ENCODE results near the gene STAT3. TPM values are rescaled to one million over a fixed set of nuclear protein-coding genes. Genes with fewer than 3 reads are reported as not detected.

The STAT3 gene
- total and polyA plus RNA-seq, 2 donors (not counting 3 experiments of a cell fraction or from before 2014, with no cell fraction given) = 59.1 to 124 TPM

DNA sequence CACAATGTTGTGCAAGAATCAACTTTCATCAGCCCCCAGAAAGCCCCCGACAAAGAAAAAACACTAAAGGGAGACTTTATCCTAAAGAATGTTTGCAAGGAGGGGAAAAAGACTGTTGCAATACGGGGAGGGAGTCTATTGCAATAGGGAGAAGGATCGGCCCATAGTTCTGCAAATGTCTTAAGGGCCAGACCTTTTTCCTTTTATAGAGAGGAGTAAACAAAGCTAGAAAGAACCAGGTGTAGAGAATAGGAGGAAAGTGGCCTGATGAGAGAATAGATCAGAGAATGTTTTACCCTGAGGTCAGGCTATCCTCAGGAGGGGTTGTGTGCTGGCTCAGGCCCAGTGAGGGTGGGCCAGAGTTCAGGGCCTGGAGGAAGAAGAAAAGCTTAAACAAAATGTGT is 43.5 kb upstream of the STAT3 start:
- dilution Hi-C loops (cut with MboI; ENCODE audit: extremely low pct_ligation_motif_present, low sequenced_read_pairs) (no loop called here), intact Hi-C loops (cut with micrococcal nuclease) (no loop called here)
- FAIRE-seq = no peak
- no peaks in the 10 kb centered on the region for H3K27me3 ChIP-seq (ENCODE audit: control insufficient read depth in 2 of 2, insufficient read depth in 2 of 2, low read length in 2 of 2)
- TF ChIP-seq POLR2AphosphoS5 (IDR thresholded peaks at IDR 0.05; ENCODE audit: insufficient read depth, low read depth, low read length) = no peak
- no peak for TF ChIP-seq FOS (IDR thresholded peaks at IDR 0.05; ENCODE audit: borderline replicate concordance, insufficient read depth, low read length)
- TF ChIP-seq GATA2 (IDR thresholded peaks at IDR 0.05; ENCODE audit: insufficient read depth, insufficient read length, low read depth, low read length) = no peak
- TF ChIP-seq EZH2 (IDR thresholded peaks at IDR 0.05; ENCODE audit: borderline replicate concordance, low read depth, low read length, severe bottlenecking) = no peak
- H3K27ac ChIP-seq (ENCODE audit: insufficient read depth, low read depth, low read length) = no peak overlapping the region
- H3K9me1 ChIP-seq (replicated peaks; ENCODE audit: control insufficient read depth, extremely low read depth, insufficient read depth, low read length) = no peaks in the 10 kb centered on the region
- no peak overlapping the region for H3K4me3 ChIP-seq (replicated peaks in 1 of 3; ENCODE audit: insufficient read depth in 1 of 3, low read depth in 1 of 3, low read length in 3 of 3)
- no peaks in the 10 kb centered on the region for H3K79me2 ChIP-seq (ENCODE audit: control insufficient read depth, insufficient read depth, low read length)
- H2AFZ ChIP-seq (ENCODE audit: low read depth, low read length) = no peak overlapping the region
- H3K9me3 ChIP-seq (replicated peaks; ENCODE audit: control insufficient read depth, insufficient read depth, low read length) = no peaks in the 10 kb centered on the region
- H3K9ac ChIP-seq (replicated peaks; ENCODE audit: extremely low read depth, insufficient read depth, low read length) = no peak overlapping the region
- ChIA-PET POLR2A (no interaction called here), CTCF (interaction anchor here (1.2 to 3.6 kb wide), 5 partner anchors 10 to 95 kb away, joined by 3 to 19 read pairs (median 9); no protein-coding TSS in a partner anchor)
- H3K36me3 ChIP-seq (ENCODE audit: control insufficient read depth in 2 of 2, extremely low read depth in 1 of 2, insufficient read depth in 2 of 2, low read length in 2 of 2) = no peaks in the 10 kb centered on the region
- DNase-seq (ENCODE audit: low read depth, low spot score) = no peak
- BruUV-seq (replicated peaks) = no TSS peak
- no peak overlapping the region for H3K4me2 ChIP-seq (ENCODE audit: insufficient read depth, low read length)
- H4K20me1 ChIP-seq (replicated peaks; ENCODE audit: control insufficient read depth, extremely low read depth, insufficient read depth, low read length) = no peaks in the 10 kb centered on the region
- H3K4me1 ChIP-seq (ENCODE audit: control insufficient read depth, extremely low read depth, insufficient read depth, low read length) = peaks cover 6% of the 10 kb centered on the region

DNA sequence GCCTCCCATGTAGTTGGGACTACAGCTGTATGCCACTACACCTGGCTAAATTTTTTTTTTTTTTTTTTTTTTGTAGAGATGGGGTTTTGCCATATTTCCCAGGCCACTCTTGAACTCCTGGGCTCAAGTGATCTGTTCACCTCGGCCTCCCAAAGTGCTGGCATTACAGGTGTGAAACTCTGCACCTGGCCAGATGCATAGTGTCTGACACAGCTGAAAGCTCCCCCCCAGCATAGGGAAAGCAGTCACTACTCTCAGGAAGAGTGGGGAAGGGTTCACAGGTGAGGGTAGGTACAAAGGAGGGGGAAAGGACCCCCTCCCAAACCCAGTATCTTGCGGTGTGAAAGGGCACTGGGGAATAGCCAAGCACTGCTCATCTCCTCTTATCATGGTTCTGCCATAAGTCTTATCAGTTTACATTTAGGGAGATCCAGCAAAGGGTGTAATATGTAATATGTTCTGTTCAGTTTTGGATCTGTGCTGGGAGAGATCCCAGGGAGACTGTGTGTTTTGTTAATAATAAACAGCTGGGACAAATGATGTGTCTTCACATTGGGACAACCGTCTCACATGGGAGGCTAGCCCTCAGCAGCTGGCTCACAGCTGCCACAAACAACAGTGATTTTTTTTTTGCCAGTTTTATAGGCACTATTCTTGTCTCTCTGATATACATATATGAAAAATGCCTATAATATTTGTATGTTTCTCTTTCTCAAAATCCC is 41.6 kb upstream of the STAT3 start:
- Histone ChIP-seq H3K4me2 (ENCODE audit: insufficient read depth, low read length) (no peak overlapping the region), H2AFZ (ENCODE audit: low read depth, low read length) (no peak overlapping the region), H4K20me1 (replicated peaks; ENCODE audit: control insufficient read depth, extremely low read depth, insufficient read depth, low read length) (no peaks in the 10 kb centered on the region), H3K9me3 (replicated peaks; ENCODE audit: control insufficient read depth, insufficient read depth, low read length) (no peaks in the 10 kb centered on the region), H3K27ac (ENCODE audit: insufficient read depth, low read depth, low read length) (no peak overlapping the region), H3K79me2 (ENCODE audit: control insufficient read depth, insufficient read depth, low read length) (no peaks in the 10 kb centered on the region), H3K9ac (replicated peaks; ENCODE audit: extremely low read depth, insufficient read depth, low read length) (no peak overlapping the region), H3K4me3 (replicated peaks in 1 of 3; ENCODE audit: insufficient read depth in 1 of 3, low read depth in 1 of 3, low read length in 3 of 3) (no peak overlapping the region), H3K4me1 (ENCODE audit: control insufficient read depth, extremely low read depth, insufficient read depth, low read length) (no peaks in the 10 kb centered on the region), H3K36me3 (ENCODE audit: control insufficient read depth in 2 of 2, extremely low read depth in 1 of 2, insufficient read depth in 2 of 2, low read length in 2 of 2) (no peaks in the 10 kb centered on the region), H3K27me3 (ENCODE audit: control insufficient read depth in 2 of 2, insufficient read depth in 2 of 2, low read length in 2 of 2) (no peaks in the 10 kb centered on the region), H3K9me1 (replicated peaks; ENCODE audit: control insufficient read depth, extremely low read depth, insufficient read depth, low read length) (no peaks in the 10 kb centered on the region)
- DNase-seq (ENCODE audit: low read depth, low spot score) (no peak), FAIRE-seq (no peak)
- ChIA-PET CTCF (interaction anchor here (1.4 to 3.6 kb wide), 6 partner anchors 9 to 97 kb away, joined by 3 to 23 read pairs (median 8); no protein-coding TSS in a partner anchor), POLR2A (interaction anchor here (1.0 kb wide), 1 partner anchor 12 kb away, joined by 5 read pairs; no protein-coding TSS in a partner anchor)
- TF ChIP-seq FOS (IDR thresholded peaks at IDR 0.05; ENCODE audit: borderline replicate concordance, insufficient read depth, low read length) (no peak), GATA2 (IDR thresholded peaks at IDR 0.05; ENCODE audit: insufficient read depth, insufficient read length, low read depth, low read length) (no peak), EZH2 (IDR thresholded peaks at IDR 0.05; ENCODE audit: borderline replicate concordance, low read depth, low read length, severe bottlenecking) (no peak), POLR2AphosphoS5 (IDR thresholded peaks at IDR 0.05; ENCODE audit: insufficient read depth, low read depth, low read length) (no peak), POLR2A (IDR thresholded peaks at IDR 0.05; ENCODE audit: low read depth, low read length) (no peak), JUN (IDR thresholded peaks at IDR 0.05; ENCODE audit: borderline replicate concordance, insufficient read depth, insufficient read length, low read depth) (no peak), MYC (IDR thresholded peaks at IDR 0.05; ENCODE audit: low read depth, low read length) (no peak)
- TF ChIP-seq, protein P1, sequence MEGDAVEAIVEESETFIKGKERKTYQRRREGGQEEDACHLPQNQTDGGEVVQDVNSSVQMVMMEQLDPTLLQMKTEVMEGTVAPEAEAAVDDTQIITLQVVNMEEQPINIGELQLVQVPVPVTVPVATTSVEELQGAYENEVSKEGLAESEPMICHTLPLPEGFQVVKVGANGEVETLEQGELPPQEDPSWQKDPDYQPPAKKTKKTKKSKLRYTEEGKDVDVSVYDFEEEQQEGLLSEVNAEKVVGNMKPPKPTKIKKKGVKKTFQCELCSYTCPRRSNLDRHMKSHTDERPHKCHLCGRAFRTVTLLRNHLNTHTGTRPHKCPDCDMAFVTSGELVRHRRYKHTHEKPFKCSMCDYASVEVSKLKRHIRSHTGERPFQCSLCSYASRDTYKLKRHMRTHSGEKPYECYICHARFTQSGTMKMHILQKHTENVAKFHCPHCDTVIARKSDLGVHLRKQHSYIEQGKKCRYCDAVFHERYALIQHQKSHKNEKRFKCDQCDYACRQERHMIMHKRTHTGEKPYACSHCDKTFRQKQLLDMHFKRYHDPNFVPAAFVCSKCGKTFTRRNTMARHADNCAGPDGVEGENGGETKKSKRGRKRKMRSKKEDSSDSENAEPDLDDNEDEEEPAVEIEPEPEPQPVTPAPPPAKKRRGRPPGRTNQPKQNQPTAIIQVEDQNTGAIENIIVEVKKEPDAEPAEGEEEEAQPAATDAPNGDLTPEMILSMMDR (IDR thresholded peaks at IDR 0.05; ENCODE audit: extremely low read depth in 1 of 2, insufficient read depth in 1 of 2, low read depth in 1 of 2, low read length in 2 of 2) = no peak
- TF ChIP-seq, protein P2, sequence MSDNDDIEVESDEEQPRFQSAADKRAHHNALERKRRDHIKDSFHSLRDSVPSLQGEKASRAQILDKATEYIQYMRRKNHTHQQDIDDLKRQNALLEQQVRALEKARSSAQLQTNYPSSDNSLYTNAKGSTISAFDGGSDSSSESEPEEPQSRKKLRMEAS (IDR thresholded peaks at IDR 0.05; ENCODE audit: insufficient read depth, insufficient read length) = no peak
- intact Hi-C loops (cut with micrococcal nuclease) (no loop called here), dilution Hi-C loops (cut with MboI; ENCODE audit: extremely low pct_ligation_motif_present, low sequenced_read_pairs) (no loop called here)
- no TSS peak for BruUV-seq (replicated peaks)
